GM19043 (cell line): ENCODE measurements around the gene RNF175.
A peak's percentile ranks its signal among the peaks of the same experiment; 100 is the strongest.

ENCODE experiments used
- ATAC-seq: cut with Tn5 transposase; IDR thresholded peaks from one replicate; pipeline ENCODE4 v1.9.1; 2021; ENCODE audit warnings: low read depth; ENCODE audit not compliant: unreplicated experiment

The RNF175 gene

GRCh38 chr4:153759407-153760316, at the start of gene RNF175:
Gene RNF175, minus strand, starts transcription at chr4:153760024. Its CDS starts 162 bp downstream, at chr4:153759862.
- no peak for ATAC-seq

- ATAC-seq, result peak; percentile 44
Measured at GRCh38 chr4:153809307-153809706, 49.5 kb upstream of the RNF175 start.

GRCh38 chr4:153808175-153808574, 48.4 kb upstream of the RNF175 start:
- ATAC-seq, result no peak

- ATAC-seq, result no peak
Measured at GRCh38 chr4:153806073-153806472, 46.2 kb upstream of the RNF175 start.

- ATAC-seq, result no peak
Measured at GRCh38 chr4:153804722-153805121, 44.9 kb upstream of the RNF175 start.

GRCh38 chr4:153799694-153800074, 39.9 kb upstream of the RNF175 start:
- ATAC-seq, result no peak

- no peak for ATAC-seq
Measured at GRCh38 chr4:153798901-153799693, 39.3 kb upstream of the RNF175 start.

GRCh38 chr4:153798420-153798819, 38.6 kb upstream of the RNF175 start:
- ATAC-seq, result no peak

GRCh38 chr4:153794006-153794405, 34.2 kb upstream of the RNF175 start:
- no peak for ATAC-seq

- no peak for ATAC-seq
Measured at GRCh38 chr4:153792618-153793247, 32.9 kb upstream of the RNF175 start.

- no peak for ATAC-seq
Measured at GRCh38 chr4:153791746-153792617, 32.2 kb upstream of the RNF175 start.

GRCh38 chr4:153790962-153791551, 31.2 kb upstream of the RNF175 start:
- no peak for ATAC-seq

GRCh38 chr4:153790500-153790865, 30.7 kb upstream of the RNF175 start:
- no peak for ATAC-seq

- no peak for ATAC-seq
Measured at GRCh38 chr4:153789741-153790499, 30.1 kb upstream of the RNF175 start.

- no peak for ATAC-seq
Measured at GRCh38 chr4:153788413-153789276, 28.8 kb upstream of the RNF175 start, which contains the start of gene SFRP2. Gene SFRP2, minus strand, starts transcription at chr4:153789083. Its CDS starts 248 bp downstream, at chr4:153788835.

- ATAC-seq, result no peak
Measured at GRCh38 chr4:153788051-153788412, 28.2 kb upstream of the RNF175 start.

- ATAC-seq, result no peak
Measured at GRCh38 chr4:153787575-153787974, 27.8 kb upstream of the RNF175 start.

- ATAC-seq, result no peak
Measured at GRCh38 chr4:153787061-153787560, 27.3 kb upstream of the RNF175 start.
